GM18505 (cell line): ENCODE measurements around the gene TMEM171.

Experiments used
- ATAC-seq: cut with Tn5 transposase; IDR thresholded peaks from one replicate; pipeline ENCODE4 v1.9.1; 2021; ENCODE audit not compliant: unreplicated experiment
- POLR2A ChIP-seq: IDR thresholded peaks from 4 replicates; pipeline ENCODE4 v1.6.1; 2011; ENCODE audit warnings: borderline replicate concordance; ENCODE audit not compliant: insufficient read depth, insufficient read length; ENCODE audit errors: extremely low read depth

TMEM171 gene

GRCh38 chr5:73174100-73174815, 53.9 kb downstream of the TMEM171 start:
- no peak for TF ChIP-seq POLR2A

DNA sequence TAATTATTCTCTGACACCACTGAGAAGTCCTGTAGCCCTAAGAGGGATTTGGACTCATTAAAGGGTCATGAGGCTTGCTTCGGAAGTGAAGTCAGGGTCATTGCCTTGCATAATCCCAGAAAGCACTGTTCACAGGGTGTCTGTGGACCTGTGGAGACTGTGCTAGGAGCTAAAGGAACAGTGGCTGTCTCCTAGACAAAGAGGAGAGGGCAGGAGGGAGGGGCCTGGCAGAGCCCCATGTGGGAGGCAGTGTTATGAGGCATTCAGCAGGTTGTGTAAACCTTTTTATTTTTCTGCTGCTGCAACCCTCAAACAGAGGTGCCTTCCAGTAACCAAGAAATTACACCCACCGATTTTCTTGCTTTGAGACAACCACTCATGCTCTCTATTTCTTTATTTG, 55.9 kb downstream of the TMEM171 start:
- ATAC-seq, result no peak
- no peak for TF ChIP-seq POLR2A

More at GRCh38 chr5:73174100-73174815, 53.9 kb downstream of the TMEM171 start:
- no peak for ATAC-seq

GRCh38 chr5:73178265-73178664, 57.9 kb downstream of the TMEM171 start:
- no peak for ATAC-seq
- no peak for TF ChIP-seq POLR2A

DNA sequence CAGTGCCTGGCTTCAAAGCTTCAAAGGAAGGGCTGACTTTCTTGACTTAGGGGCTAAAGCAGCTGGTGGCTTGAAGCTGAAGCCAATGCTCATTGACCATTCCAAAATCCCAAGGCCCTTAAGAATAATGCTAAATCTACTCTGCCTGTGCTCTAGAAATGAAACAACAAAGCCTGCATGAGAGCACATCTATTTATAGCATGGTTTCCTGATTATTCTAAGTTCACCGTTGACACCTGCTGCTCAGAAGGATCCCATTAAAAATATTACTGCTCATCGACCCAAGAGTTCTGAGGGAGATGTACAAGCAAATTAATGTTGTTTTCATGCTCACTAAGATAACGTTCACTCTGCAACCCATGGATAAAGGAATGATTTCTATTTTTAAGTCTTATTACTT, 59.4 kb downstream of the TMEM171 start:
- TF ChIP-seq POLR2A, result no peak
- no peak for ATAC-seq

GRCh38 chr5:73180566-73180965, 60.2 kb downstream of the TMEM171 start:
- ATAC-seq, result no peak
- no peak for TF ChIP-seq POLR2A
